Measurements from ENCODE around the gene CHD5.

CHD5 gene

DNA sequence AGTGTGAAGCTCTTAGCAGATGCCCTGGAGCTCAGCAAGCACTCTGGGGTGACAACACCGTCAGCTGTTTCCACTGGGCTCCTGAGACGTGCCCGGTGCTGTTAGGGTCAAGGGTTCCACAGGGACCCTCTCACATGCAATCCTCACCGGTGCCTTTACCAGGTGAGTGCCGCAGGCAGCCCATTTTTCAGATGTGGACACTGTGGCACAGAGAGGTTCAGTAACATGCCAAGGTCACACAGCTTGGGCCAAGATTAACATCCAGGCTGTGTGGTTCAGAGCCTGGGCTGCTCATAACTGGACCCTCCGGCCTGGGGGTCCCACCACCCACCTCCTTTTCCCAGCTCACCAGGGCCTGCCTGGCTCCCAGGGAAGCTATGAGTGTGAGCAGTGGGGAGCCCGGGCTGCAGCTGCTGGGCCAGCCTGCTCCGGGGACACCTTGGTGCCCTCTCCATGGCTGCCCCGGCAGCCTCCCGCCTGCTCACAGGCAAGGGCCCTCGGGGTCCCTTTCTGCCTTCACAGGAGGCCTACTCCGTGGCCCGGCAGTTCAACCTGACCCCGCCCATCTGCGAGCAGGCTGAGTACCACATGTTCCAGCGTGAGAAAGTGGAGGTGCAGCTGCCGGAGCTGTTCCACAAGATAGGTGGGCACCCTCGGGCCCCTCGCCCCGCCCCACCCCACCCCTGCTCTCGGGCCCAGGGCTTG is 85.2 kb downstream of the CHD5 start:
- H3K4me3 ChIP-seq (ENCODE audit: low read length) = no peak overlapping the region
- TF ChIP-seq, protein P1, sequence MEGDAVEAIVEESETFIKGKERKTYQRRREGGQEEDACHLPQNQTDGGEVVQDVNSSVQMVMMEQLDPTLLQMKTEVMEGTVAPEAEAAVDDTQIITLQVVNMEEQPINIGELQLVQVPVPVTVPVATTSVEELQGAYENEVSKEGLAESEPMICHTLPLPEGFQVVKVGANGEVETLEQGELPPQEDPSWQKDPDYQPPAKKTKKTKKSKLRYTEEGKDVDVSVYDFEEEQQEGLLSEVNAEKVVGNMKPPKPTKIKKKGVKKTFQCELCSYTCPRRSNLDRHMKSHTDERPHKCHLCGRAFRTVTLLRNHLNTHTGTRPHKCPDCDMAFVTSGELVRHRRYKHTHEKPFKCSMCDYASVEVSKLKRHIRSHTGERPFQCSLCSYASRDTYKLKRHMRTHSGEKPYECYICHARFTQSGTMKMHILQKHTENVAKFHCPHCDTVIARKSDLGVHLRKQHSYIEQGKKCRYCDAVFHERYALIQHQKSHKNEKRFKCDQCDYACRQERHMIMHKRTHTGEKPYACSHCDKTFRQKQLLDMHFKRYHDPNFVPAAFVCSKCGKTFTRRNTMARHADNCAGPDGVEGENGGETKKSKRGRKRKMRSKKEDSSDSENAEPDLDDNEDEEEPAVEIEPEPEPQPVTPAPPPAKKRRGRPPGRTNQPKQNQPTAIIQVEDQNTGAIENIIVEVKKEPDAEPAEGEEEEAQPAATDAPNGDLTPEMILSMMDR (conservative IDR thresholded peaks at IDR 0.05; ENCODE audit: low read length) = no peak
- DNase-seq (ENCODE audit: low read depth) = no peak

DNA sequence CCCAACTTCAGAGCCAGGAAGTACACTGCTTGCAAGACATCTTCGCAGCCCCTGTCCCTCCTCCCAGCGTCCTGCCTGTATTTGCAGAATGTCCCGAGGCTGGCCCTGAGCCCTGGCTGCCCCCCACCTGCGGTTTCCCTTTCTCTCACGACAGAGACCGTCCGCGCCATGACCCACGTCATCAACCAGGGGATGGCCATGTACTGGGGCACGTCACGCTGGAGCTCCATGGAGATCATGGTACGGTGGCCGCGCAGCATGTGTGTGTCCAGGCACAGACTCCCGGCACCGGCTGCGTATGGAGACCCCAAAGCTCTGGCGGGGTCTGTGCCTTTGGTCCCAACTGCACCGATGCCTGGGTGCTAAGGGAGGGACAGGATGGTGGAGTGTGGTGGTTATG is 85.9 kb downstream of the CHD5 start:
- TF ChIP-seq, protein P1 (conservative IDR thresholded peaks at IDR 0.05; ENCODE audit: low read length) = no peak
- H3K4me3 ChIP-seq (ENCODE audit: low read length) = no peak overlapping the region
- no peak for DNase-seq (ENCODE audit: low read depth)

- DNase-seq (ENCODE audit: low read depth) = no peak
- H3K4me3 ChIP-seq (ENCODE audit: low read length) = no peak overlapping the region
- TF ChIP-seq, protein P1 (conservative IDR thresholded peaks at IDR 0.05; ENCODE audit: low read length) = no peak
Observed at GRCh38 chr1:6093611-6094010, 86.5 kb downstream of the CHD5 start.

GRCh38 chr1:6093071-6093470 is 87.0 kb downstream of the CHD5 start:
- H3K4me3 ChIP-seq (ENCODE audit: low read length) = no peak overlapping the region
- TF ChIP-seq, protein P1 (conservative IDR thresholded peaks at IDR 0.05; ENCODE audit: low read length) = no peak
- DNase-seq (ENCODE audit: low read depth) = no peak

DNA sequence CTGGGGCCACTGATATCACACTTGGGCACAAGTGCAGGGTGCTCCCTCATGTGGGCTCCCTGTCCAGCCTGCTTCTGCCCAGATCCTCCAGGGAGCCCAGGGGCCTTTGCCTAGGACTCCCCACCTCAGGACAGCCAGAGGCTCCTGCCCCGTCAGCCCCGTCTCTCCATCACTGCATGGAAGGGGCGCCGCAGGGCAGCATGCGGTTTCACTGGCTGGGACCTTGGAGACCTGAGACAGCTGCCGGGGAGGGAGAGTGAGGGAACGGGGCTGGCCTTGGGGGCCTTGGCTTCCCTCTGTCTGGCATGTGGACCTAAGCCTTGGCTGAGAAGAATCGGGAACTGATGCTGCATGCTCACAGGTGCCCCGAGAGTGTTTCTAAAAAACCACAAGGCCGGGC is 87.9 kb downstream of the CHD5 start:
- no peak for DNase-seq (ENCODE audit: low read depth)
- no peak overlapping the region for H3K4me3 ChIP-seq (ENCODE audit: low read length)
- TF ChIP-seq, protein P1 (conservative IDR thresholded peaks at IDR 0.05; ENCODE audit: low read length) = no peak

DNA sequence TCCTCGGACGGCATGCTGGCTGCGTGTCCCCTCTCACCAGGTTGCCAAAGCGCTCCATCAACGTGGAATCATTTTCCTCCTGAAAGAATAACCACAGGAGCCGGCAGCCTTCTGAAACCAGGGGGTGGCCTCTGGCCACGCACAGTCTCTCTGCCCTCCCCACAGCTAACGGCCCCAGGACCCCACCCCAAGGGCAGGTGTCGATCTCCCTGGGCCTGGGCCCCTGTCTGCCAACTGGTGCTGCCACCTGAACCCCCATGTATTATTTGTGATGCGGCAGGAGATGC is 88.4 kb downstream of the CHD5 start:
- DNase-seq (ENCODE audit: low read depth) = no peak
- TF ChIP-seq, protein P1 (conservative IDR thresholded peaks at IDR 0.05; ENCODE audit: low read length) = no peak
- no peak overlapping the region for H3K4me3 ChIP-seq (ENCODE audit: low read length)

DNA sequence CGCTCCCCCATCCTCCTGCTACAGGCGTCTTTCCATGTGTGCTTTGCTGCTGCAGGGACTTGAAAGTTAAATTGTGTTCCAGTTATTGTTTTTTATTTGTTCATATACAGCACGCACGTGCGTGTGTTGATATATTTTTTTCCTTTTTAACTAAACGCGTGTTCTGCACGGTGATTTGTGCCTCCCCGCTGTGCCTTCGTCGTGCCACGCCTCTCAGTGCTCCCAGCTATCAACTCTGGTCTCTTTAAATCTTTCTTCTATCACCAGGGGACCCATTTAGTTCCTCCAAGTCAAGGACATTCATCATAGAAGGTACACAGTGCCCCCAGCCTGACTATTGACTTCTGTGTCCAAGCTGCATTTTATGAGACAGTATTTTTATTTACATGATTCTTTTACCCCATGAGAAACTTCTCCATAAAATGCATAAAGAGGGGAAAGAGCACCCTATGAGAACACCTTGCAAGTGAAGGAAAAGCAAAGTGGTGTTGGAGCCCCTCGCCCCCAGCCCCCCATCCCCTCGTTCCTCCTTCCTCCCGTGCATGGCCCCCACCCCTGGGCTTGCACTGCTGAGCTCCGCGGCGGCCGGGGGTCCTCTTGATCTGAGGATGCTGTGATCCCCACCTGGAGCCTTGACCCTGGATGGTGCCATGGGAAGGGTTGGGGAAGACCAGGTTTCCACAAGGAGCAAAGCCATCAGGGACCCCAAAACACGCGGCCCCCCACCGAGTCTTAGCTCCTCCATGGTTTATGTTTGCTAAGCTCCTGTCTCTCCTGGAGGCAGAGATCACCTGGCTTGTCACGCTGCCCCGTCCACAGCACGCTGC is 88.9 kb downstream of the CHD5 start:
- TF ChIP-seq, protein P1 (conservative IDR thresholded peaks at IDR 0.05; ENCODE audit: low read length) = no peak
- no peak overlapping the region for H3K4me3 ChIP-seq (ENCODE audit: low read length)
- DNase-seq (ENCODE audit: low read depth) = no peak

Measured in AG10803 (cell line).